ENCODE results near the gene TRPC5OS.

Gene TRPC5OS

GRCh38 chrX:111875881-111876280 lies at the start of gene TRPC5OS:
Gene TRPC5OS (plus strand): TSS chrX:111876181. CDS start chrX:111901850, 25,669 bp downstream.
- TF ChIP-seq, protein P1, sequence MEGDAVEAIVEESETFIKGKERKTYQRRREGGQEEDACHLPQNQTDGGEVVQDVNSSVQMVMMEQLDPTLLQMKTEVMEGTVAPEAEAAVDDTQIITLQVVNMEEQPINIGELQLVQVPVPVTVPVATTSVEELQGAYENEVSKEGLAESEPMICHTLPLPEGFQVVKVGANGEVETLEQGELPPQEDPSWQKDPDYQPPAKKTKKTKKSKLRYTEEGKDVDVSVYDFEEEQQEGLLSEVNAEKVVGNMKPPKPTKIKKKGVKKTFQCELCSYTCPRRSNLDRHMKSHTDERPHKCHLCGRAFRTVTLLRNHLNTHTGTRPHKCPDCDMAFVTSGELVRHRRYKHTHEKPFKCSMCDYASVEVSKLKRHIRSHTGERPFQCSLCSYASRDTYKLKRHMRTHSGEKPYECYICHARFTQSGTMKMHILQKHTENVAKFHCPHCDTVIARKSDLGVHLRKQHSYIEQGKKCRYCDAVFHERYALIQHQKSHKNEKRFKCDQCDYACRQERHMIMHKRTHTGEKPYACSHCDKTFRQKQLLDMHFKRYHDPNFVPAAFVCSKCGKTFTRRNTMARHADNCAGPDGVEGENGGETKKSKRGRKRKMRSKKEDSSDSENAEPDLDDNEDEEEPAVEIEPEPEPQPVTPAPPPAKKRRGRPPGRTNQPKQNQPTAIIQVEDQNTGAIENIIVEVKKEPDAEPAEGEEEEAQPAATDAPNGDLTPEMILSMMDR (conservative IDR thresholded peaks at IDR 0.05; ENCODE audit: control insufficient read depth, insufficient read depth, low read depth, low read length) = no peak

DNA sequence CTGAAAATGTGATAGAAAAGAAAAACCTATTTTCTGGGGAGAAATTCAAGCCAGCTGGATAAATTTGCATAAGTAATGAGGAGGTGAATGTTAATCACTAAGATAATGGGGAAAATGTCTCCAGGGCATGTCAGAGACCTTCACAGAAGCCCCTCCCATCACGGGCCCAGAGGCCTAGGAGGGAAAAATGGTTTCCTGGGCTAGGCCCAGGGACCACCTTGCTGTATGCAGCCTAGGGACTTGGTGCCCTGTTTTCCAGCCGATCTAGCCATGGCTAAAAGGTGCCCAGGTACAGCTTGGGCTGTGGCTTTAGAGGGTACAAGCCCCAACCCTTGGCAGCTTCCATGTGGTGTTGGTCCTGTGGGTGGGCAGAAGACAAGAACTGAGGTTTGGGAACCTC lies 46.6 kb upstream of the TRPC5OS start:
- H3K4me3 ChIP-seq (ENCODE audit: control insufficient read depth, low read depth, low read length) = no peak overlapping the region
- TF ChIP-seq, protein P1 (conservative IDR thresholded peaks at IDR 0.05; ENCODE audit: control insufficient read depth, insufficient read depth, low read depth, low read length) = no peak
- DNase-seq (ENCODE audit: low read depth) = no peak

More at GRCh38 chrX:111875881-111876280, at the start of gene TRPC5OS:
- no peak for DNase-seq (ENCODE audit: low read depth)
- no peak within 1 kb of the TSS for H3K4me3 ChIP-seq (ENCODE audit: control insufficient read depth, low read depth, low read length)

GRCh38 chrX:111830571-111830970 lies 45.4 kb upstream of the TRPC5OS start:
- TF ChIP-seq, protein P1 (conservative IDR thresholded peaks at IDR 0.05; ENCODE audit: control insufficient read depth, insufficient read depth, low read depth, low read length) = no peak

GRCh38 chrX:111831343-111831742 lies 44.6 kb upstream of the TRPC5OS start:
- TF ChIP-seq, protein P1 (conservative IDR thresholded peaks at IDR 0.05; ENCODE audit: control insufficient read depth, insufficient read depth, low read depth, low read length) = no peak
- H3K4me3 ChIP-seq (ENCODE audit: control insufficient read depth, low read depth, low read length) = no peak overlapping the region
- no peak for DNase-seq (ENCODE audit: low read depth)

More at GRCh38 chrX:111830571-111830970, 45.4 kb upstream of the TRPC5OS start:
- no peak overlapping the region for H3K4me3 ChIP-seq (ENCODE audit: control insufficient read depth, low read depth, low read length)
- no peak for DNase-seq (ENCODE audit: low read depth)

DNA sequence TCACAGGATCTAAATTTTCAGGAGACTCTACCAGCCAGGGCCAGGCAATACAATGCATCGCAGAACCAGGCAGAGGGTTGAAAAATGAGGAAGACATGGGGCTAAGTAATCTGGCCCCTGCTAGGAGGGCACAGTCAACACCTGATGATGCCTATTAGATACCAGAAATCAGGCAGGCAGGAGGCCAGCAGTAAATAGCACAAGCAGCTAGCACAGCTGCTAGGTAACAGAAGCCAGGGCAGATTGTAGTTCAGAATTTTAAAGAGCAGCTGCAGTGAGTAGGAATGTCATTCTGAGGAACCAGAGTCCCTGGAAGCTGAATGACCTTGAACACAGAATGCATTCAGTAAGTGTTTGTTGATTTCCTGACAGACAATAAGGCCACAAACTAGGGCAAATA lies 38.8 kb upstream of the TRPC5OS start:
- TF ChIP-seq, protein P1 (conservative IDR thresholded peaks at IDR 0.05; ENCODE audit: control insufficient read depth, insufficient read depth, low read depth, low read length) = no peak
- DNase-seq (ENCODE audit: low read depth) = no peak
- no peak overlapping the region for H3K4me3 ChIP-seq (ENCODE audit: control insufficient read depth, low read depth, low read length)

DNA sequence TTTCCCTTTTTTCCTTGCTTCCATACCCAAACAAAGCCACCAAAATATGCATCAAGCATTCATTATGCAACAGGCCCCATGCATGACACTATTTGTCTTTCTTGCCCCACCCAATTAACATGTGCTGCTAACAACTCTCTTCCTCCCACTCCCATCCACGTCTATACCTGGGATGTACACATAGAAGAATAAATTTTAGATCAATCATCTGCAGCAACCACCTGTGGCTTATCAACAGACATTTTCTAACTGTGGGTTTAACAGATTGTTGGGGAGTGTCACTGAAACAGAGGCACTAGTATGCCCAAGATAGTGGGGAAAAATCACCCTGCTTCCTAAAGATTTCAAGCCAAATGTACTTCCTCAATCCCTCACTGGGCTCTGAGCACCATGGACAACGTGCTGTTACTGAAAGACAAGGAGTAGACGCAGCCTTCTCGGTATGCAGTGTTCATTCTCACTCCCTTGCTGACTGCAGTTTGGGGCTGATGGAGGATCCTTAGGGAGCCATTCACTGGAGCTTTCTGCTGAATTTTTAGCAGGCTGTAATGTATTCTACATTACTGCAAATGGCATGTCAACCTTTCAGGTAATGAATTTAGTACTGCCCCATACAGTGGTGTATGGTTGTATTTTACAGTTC lies 28.4 kb upstream of the TRPC5OS start:
- TF ChIP-seq, protein P1 (conservative IDR thresholded peaks at IDR 0.05; ENCODE audit: control insufficient read depth, insufficient read depth, low read depth, low read length) = no peak
- H3K4me3 ChIP-seq (ENCODE audit: control insufficient read depth, low read depth, low read length) = no peak overlapping the region
- no peak for DNase-seq (ENCODE audit: low read depth)

Data from fibroblast of mammary gland (primary cell).